Neural crest cell (in vitro differentiated cells): Measurements from ENCODE around the gene ICAM1. TPM values are rescaled to one million over a fixed set of nuclear protein-coding genes. Genes with fewer than 3 reads are reported as not detected.
"Not testable (repeated sequence)": the region's sequence is repeated elsewhere in the genome, so short reads cannot be mapped to it uniquely, and the experiment has no call there.

ENCODE experiments used
- DNase-seq: peaks from one replicate; pipeline ENCODE4 v3.0.0; 2021; ENCODE audit warnings: low read depth, mixed read lengths, low spot score
- H3K27ac Mint-ChIP-seq: one replicate; pipeline ENCODE4 v1.8.0; 2021; ENCODE audit warnings: mild to moderate bottlenecking, mixed read lengths; ENCODE audit not compliant: unreplicated experiment
- H3K27me3 Mint-ChIP-seq: 2 replicates; pipeline ENCODE4 v1.8.0; 2021; ENCODE audit warnings: low read depth, mild to moderate bottlenecking, mixed read lengths
- H3K36me3 Mint-ChIP-seq: 2 replicates; pipeline ENCODE4 v1.8.0; 2021; ENCODE audit warnings: low read depth, mild to moderate bottlenecking, mixed read lengths
- H3K4me1 Mint-ChIP-seq: 2 replicates; pipeline ENCODE4 v1.8.0; 2021; ENCODE audit warnings: mixed read lengths
- H3K4me3 Mint-ChIP-seq: one replicate; pipeline ENCODE4 v1.8.0; 2021; ENCODE audit warnings: mild to moderate bottlenecking, mixed read lengths
- H3K9me3 Mint-ChIP-seq: 2 replicates; pipeline ENCODE4 v1.8.0; 2021; ENCODE audit warnings: mixed read lengths
- total RNA-seq: library from RNA; stranded (reverse); gene quantifications from 2 replicates; pipeline ENCODE4 v1.2.1, GENCODE V29; 2021
- TF ChIP-seq, protein P1 (sequence below): fragments of 200-600 bp; sonication (generic); conservative IDR thresholded peaks from 2 replicates; pipeline ENCODE4 v1.5.0; 2021; ENCODE audit warnings: antibody characterized with exemption, mild to moderate bottlenecking

The ICAM1 gene
- total RNA-seq, 1 donor from 2014 or later = 0.23 TPM

DNA sequence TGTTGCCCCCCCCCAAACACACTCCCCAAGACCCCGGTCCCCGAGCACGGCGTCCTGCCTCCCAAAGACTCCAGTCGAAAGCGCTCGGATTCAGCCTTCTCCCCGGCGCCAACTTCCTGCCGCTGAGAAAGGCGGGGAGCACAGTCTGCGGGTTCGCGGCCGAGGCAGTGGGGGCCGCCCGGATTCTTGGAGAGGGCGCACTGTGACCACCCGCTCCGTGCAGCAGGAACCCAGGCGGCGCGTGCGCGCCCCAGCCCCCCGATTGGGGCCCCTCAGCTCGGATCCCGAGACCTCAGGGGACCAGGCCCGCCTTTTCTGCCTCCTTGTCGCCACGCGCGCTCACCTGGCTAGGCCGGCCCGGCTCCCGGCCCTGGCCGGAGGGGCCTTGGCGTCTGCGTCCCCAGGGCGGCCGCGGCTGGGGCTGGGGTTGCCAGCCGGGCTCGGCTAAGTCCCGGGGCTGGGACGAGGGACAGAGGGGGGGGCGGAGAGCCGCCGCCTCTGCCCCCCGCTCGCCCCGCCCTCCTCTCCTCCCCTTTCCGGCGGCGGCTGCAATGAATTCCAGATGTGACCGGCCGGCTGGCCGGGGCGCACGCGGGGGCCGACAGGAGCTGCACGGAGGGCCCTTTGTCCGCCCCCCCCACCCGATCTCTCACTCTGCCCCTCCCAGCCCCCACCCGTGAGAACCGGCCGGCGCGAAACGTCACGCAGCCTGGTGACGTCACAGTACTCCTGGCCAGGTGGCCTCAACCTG is 39.9 kb upstream of the ICAM1 start, which contains the start of gene S1PR2:
Gene S1PR2 (minus strand): TSS at position 471 of the 751 bp plus-strand sequence. CDS start 6,426 bp downstream, outside the sequence.
- TF ChIP-seq, protein P1, sequence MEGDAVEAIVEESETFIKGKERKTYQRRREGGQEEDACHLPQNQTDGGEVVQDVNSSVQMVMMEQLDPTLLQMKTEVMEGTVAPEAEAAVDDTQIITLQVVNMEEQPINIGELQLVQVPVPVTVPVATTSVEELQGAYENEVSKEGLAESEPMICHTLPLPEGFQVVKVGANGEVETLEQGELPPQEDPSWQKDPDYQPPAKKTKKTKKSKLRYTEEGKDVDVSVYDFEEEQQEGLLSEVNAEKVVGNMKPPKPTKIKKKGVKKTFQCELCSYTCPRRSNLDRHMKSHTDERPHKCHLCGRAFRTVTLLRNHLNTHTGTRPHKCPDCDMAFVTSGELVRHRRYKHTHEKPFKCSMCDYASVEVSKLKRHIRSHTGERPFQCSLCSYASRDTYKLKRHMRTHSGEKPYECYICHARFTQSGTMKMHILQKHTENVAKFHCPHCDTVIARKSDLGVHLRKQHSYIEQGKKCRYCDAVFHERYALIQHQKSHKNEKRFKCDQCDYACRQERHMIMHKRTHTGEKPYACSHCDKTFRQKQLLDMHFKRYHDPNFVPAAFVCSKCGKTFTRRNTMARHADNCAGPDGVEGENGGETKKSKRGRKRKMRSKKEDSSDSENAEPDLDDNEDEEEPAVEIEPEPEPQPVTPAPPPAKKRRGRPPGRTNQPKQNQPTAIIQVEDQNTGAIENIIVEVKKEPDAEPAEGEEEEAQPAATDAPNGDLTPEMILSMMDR = peak; percentile 16
- H3K36me3 Mint-ChIP-seq = no peaks in the 10 kb centered on the region
- no peaks in the 10 kb centered on the region for H3K9me3 Mint-ChIP-seq
- peak within 1 kb of the TSS; percentile 87 for H3K4me3 Mint-ChIP-seq
- peak within 1 kb of the TSS; percentile 83 for H3K27ac Mint-ChIP-seq
- DNase-seq = peak; percentile 75
- H3K4me1 Mint-ChIP-seq = peaks cover 18% of the 10 kb centered on the region
- H3K27me3 Mint-ChIP-seq = peaks cover 2% of the 10 kb centered on the region

DNA sequence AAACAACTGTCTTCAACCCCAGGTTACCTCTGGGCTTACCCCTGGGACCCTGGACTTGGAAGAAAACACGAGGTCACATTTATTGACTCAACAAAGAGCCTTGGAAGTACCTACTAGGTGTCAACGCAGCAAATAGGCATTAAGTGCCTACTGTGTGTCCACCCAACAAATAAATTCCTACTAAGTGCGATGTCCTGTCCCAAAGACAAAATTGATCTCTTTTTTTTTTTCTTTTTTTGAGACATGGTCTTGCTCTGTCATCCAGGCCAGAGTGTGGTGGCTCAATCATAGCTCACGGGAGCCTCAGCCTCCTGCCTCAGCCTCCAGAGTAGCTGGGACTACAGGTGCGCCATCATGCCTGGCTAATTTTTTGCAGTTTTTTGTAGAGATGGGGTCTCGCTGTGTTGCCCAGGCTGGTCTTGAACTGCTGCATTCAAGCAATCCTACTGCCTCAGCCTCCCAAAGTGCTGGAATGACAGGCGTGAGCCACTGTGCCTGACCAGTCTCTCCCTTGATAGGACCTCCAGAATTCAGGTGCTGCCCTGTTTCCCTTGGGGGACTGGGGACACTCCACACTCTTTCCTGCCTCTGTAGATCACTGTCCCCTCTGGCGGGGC is 39.2 kb upstream of the ICAM1 start:
- no peak for DNase-seq
- Mint-ChIP-seq H3K27me3 (peaks cover 2% of the 10 kb centered on the region), H3K4me1 (peaks cover 18% of the 10 kb centered on the region), H3K27ac (peak overlapping the region; percentile 83), H3K9me3 (no peaks in the 10 kb centered on the region), H3K4me3 (peak overlapping the region; percentile 85), H3K36me3 (no peaks in the 10 kb centered on the region)
- TF ChIP-seq, protein P1 = no peak

DNA sequence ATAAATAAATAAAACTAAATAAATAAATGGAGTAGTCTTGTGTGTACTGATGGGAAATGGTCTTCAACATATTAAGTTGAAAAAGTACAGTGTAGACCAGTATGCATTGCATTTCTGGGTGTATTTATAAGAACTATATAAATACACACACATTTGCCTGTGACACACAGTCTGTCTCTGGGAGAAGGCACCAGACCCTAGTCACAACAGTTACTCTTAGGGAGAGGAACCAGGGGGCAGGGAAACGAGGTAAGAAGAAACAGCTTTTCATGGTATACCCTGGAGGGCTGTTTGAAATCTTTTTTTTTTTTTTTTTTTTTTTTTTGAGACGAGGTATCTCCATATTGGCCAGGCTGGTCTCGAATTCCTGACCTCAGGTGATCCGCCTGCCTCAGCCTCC is 37.0 kb upstream of the ICAM1 start:
- Mint-ChIP-seq H3K27me3 (no peaks in the 10 kb centered on the region), H3K4me3 (no peak overlapping the region), H3K4me1 (peaks cover 13% of the 10 kb centered on the region), H3K36me3 (no peaks in the 10 kb centered on the region), H3K27ac (no peak overlapping the region), H3K9me3 (no peaks in the 10 kb centered on the region)
- DNase-seq = no peak
- TF ChIP-seq, protein P1 = no peak

DNA sequence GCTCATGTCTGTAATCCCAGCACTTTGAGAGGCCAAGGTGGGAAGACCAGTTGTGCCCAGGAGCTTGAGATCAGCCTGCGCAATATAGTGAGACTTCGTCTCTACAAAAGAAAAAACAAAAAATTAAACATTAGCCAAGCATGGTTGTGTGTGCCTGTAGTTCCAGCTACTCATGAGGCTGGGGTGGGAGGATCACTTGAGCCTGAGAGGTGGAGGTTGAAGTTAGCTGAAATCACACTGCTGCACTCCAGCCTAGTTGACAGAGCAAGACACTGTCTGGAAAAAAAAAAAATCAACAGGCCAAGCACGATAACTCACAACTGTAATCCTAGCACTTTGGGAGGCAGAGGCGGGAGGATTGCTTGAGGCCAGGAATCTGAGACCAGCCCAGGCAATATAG is 35.9 kb upstream of the ICAM1 start:
- H3K4me3 Mint-ChIP-seq = no peak overlapping the region
- no peaks in the 10 kb centered on the region for H3K36me3 Mint-ChIP-seq
- H3K9me3 Mint-ChIP-seq = no peaks in the 10 kb centered on the region
- H3K27ac Mint-ChIP-seq = no peak overlapping the region
- peaks cover 7% of the 10 kb centered on the region for H3K4me1 Mint-ChIP-seq
- TF ChIP-seq, protein P1 = no peak
- H3K27me3 Mint-ChIP-seq = no peaks in the 10 kb centered on the region
- no peak for DNase-seq

DNA sequence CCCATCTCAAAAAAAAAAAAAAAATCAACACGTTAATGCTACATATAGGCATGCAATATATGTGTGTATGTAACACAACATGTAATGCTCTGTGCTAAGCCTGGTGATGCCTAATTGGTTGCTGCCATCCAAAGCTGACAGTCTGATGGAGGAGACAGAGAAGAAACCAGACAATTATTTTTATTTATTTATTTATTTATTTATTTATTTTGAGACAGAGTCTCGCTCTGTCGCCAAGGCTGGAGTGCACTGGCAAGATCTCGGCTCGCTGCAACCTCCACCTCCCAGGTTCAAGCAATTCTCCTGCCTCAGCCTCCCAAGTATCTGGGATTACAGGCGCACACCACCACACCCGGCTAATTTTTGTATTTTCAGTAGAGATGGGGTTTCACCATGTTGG is 35.5 kb upstream of the ICAM1 start:
- H3K4me3 Mint-ChIP-seq, DNase-seq, H3K27me3 Mint-ChIP-seq, H3K27ac Mint-ChIP-seq, H3K4me1 Mint-ChIP-seq, H3K9me3 Mint-ChIP-seq, H3K36me3 Mint-ChIP-seq: not testable (repeated sequence)

DNA sequence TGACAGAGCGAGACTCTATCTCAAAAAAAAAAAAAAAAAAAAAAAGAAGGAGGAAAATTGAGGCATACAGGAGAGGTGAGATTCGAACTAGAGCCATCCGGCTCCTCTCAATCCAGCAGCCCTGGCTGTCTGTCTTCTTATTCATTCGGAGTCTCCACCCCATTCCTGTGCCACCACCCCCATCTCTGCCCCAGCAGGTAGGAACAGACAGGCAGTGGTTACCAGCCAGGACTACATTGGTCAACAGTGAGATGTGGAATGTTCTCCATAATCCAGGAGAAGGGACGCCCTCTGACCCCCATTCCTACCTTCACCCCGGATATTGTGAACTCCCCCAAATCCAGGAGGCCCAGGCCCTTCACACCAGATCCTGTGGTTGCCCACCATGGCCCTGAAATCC is 33.2 kb upstream of the ICAM1 start:
- no peak for DNase-seq
- Mint-ChIP-seq H3K27ac (no peak overlapping the region), H3K36me3 (no peaks in the 10 kb centered on the region)

More for the DNA sequence above, 33.2 kb upstream of the ICAM1 start:
- H3K9me3 Mint-ChIP-seq = no peaks in the 10 kb centered on the region
- H3K4me3 Mint-ChIP-seq = no peak overlapping the region
- peaks cover 7% of the 10 kb centered on the region for H3K4me1 Mint-ChIP-seq
- TF ChIP-seq, protein P1 = no peak
- no peaks in the 10 kb centered on the region for H3K27me3 Mint-ChIP-seq
